Right lobe of liver (tissue), 6 donors: ENCODE data around the gene SLAIN1. TPM values are rescaled to one million over a fixed set of nuclear protein-coding genes. Genes with fewer than 3 reads are reported as not detected.

ENCODE experiments used
- ATAC-seq, 4 donors: fragments of 200-7000 bp; cut with Tn5 transposase; one replicate each; pipeline ENCODE4 v1.9.1; 2020; ENCODE audit warnings: mild to moderate bottlenecking in 4 of 4, moderate library complexity in 4 of 4
- DNase-seq, 3 donors: peaks; one replicate each; pipeline ENCODE4 v3.0.0-alpha.2; 2020
- H3K27ac ChIP-seq, 3 donors: fragments of 200-600 bp; one replicate each; pipeline ENCODE4 v1.8.0; 2022
- H3K27me3 ChIP-seq, 2 donors: fragments of 200-600 bp; one replicate each; pipeline ENCODE4 v1.8.0; 2022
- H3K36me3 ChIP-seq, 4 donors: fragments of 200-600 bp; sonication (generic) in 1 of 4; one replicate each; pipeline versions ENCODE4 v1.5.1 to v1.8.0; 2017 to 2022; ENCODE audit warnings: control low read depth in 1 of 4
- H3K4me1 ChIP-seq, 4 donors: fragments of 200-600 bp; sonication (generic) in 1 of 4; one replicate each; pipeline versions ENCODE4 v1.5.1 to v1.8.0; 2017 to 2022; ENCODE audit warnings: control low read depth in 1 of 4
- H3K4me3 ChIP-seq, 3 donors: fragments of 200-600 bp; one replicate each; pipeline ENCODE4 v1.8.0; 2022
- H3K9me3 ChIP-seq, 4 donors: fragments of 200-600 bp; sonication (generic) in 1 of 4; one replicate each; pipeline versions ENCODE4 v1.5.1 to v1.8.0; 2017 to 2022; ENCODE audit warnings: control low read depth in 1 of 4
- POLR2A ChIP-seq: fragments of 450-650 bp; IDR thresholded peaks from one replicate; pipeline ENCODE4 v1.6.1; 2017; ENCODE audit warnings: antibody characterized with exemption, mild to moderate bottlenecking
- WGBS: methylation state at CpG from one replicate; pipeline ENCODE4 v1.1.6; 2018; ENCODE audit warnings: low coverage, low lambda C conversion rate; ENCODE audit not compliant: insufficient coverage; ENCODE audit errors: missing lambda C conversion rate; 5-methylcytosine and 5-hydroxymethylcytosine counted together
- intact Hi-C, 2 donors: fragments of 100-400 bp; cut with DNase I; formaldehyde crosslinking; loops; one replicate each; pipeline versions ENCODE4 v1.11.2 to v1.14.1; 2022
- microRNA-seq, 2 donors: library from miRNA; unstranded; fragments of <30 nt; microRNA quantifications; one replicate each; pipeline ENCODE4, GENCODE V29; 2019 to 2020
- small RNA-seq, 2 experiments: library from RNA; depleted of rRNA; stranded (forward); fragments of <200 nt; gene quantifications; one replicate each; pipeline ENCODE3, GENCODE V24; 2016
- total RNA-seq, 6 experiments: library from RNA; depleted of rRNA in 2 of 6; stranded (reverse); fragments of >200 nt in 2 of 6; fragmentation: NEBNext Ultra II Directional in 3 of 6; extraction: Animal tissue kit (Norgen Biotek cat#: 25700) in 3 of 6; gene quantifications; one replicate each; pipeline versions ENCODE4 v1.1.0 to v1.2.4, GENCODE V29; 2016 to 2023
- TF ChIP-seq, protein P1 (sequence below), 4 donors: fragments of 200-600 bp in 3 of 4; fragments of 450-650 bp in 1 of 4; IDR thresholded peaks; one replicate each; pipeline versions ENCODE4 v1.5.1 to v1.8.0; 2016 to 2022; ENCODE audit warnings: antibody characterized with exemption in 4 of 4, mild to moderate bottlenecking in 2 of 4
- donor health status: DM: no; HTN: yes; CAD: no.
- donor health status: DM: no; HTN: no; CAD: no.
- donor health status: DM: no; HTN: no; CAD: no.
- donor health status: DM: no; HTN: yes; CAD: no.
- donor health status: DM: no; HTN: yes; CAD: no.

SLAIN1 gene
- total RNA-seq, 6 experiments from 2014 or later, result 3.8 to 11.1 (median 5.8) TPM

DNA sequence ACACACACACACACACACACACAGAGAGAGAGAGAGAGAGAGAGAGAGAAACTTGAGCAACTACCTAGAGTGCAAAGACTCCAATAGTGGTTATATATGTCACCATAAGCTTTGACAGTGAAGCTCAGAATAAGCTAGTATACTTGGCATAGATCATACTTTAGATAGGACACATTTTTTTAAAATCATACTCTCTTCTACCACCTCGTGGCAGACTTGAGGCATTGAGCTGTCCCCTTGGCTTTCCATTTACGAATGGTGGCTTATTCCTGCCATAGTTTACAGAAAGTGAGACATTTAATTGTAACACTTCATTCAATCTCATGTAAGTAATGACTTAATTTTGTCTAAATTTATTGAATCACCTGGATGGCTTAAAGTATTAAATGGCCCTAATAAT lies 112.9 kb downstream of the SLAIN1 start:
- Histone ChIP-seq H3K4me3 (no peak overlapping the region), H3K4me1 (no peaks in the 10 kb centered on the region), H3K27me3 (no peaks in the 10 kb centered on the region), H3K27ac (no peak overlapping the region), H3K36me3 (no peaks in the 10 kb centered on the region), H3K9me3 (no peaks in the 10 kb centered on the region)
- DNase-seq (no peak), ATAC-seq (peak; percentile 72 to 86 (median 78))
- intact Hi-C loops, result no loop called here
- 18% methylated on average over 2 of the region's 2 CpGs for WGBS
- TF ChIP-seq, protein P1, sequence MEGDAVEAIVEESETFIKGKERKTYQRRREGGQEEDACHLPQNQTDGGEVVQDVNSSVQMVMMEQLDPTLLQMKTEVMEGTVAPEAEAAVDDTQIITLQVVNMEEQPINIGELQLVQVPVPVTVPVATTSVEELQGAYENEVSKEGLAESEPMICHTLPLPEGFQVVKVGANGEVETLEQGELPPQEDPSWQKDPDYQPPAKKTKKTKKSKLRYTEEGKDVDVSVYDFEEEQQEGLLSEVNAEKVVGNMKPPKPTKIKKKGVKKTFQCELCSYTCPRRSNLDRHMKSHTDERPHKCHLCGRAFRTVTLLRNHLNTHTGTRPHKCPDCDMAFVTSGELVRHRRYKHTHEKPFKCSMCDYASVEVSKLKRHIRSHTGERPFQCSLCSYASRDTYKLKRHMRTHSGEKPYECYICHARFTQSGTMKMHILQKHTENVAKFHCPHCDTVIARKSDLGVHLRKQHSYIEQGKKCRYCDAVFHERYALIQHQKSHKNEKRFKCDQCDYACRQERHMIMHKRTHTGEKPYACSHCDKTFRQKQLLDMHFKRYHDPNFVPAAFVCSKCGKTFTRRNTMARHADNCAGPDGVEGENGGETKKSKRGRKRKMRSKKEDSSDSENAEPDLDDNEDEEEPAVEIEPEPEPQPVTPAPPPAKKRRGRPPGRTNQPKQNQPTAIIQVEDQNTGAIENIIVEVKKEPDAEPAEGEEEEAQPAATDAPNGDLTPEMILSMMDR (IDR thresholded peaks at IDR 0.05), result peak; percentile 36 to 47 (median 47)
- no peak for TF ChIP-seq POLR2A

DNA sequence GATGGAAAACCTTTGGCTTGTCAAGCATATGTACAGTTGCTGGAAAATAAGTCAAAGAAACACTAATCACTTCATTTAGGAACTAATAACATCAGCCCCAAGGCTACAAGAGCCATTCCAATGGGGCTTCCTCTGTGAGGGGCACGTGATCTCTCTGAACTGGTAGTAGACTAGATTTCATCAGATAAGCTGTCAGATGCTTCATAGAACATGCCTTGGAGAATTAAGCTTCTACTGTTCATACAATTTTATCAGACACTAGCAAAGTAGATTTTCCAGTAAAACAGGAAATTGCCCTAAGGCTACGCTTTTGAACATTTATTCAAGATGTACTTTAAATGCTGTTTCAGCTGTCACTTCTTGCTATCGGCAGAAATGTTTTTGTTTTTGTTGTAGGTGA lies 113.4 kb downstream of the SLAIN1 start:
- 25% methylated on average over 3 of the region's 3 CpGs for WGBS
- intact Hi-C loops, result no loop called here
- H3K27me3 ChIP-seq, result no peaks in the 10 kb centered on the region
- H3K4me1 ChIP-seq, result no peaks in the 10 kb centered on the region
- TF ChIP-seq, protein P1 (IDR thresholded peaks at IDR 0.05), result no peak
- TF ChIP-seq POLR2A, result no peak
- no peaks in the 10 kb centered on the region for H3K9me3 ChIP-seq
- H3K4me3 ChIP-seq, result no peak overlapping the region
- no peaks in the 10 kb centered on the region for H3K36me3 ChIP-seq
- no peak for DNase-seq
- ATAC-seq, result no peak
- no peak overlapping the region for H3K27ac ChIP-seq

DNA sequence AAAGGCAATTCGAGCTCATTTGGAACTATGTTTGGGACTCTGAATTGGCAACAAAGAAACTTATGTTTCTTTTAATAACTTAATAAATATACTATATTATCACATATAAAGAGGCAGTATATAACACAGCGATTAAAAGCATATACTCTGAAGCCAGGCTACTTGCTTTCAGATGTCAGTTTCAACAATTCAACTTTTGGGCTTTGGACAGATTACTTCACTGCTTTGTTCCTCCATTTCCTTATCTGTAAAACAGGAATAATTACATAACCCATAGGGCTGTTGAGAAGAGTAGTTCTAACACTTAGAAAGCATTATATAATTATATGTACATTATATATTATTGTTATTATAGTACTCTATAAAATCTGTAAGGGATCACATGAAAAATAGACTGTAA lies 113.9 kb downstream of the SLAIN1 start:
- no peaks in the 10 kb centered on the region for H3K27me3 ChIP-seq
- intact Hi-C loops, result no loop called here
- ATAC-seq (no peak), DNase-seq (no peak)
- no peak for TF ChIP-seq POLR2A
- TF ChIP-seq, protein P1 (IDR thresholded peaks at IDR 0.05), result no peak
- no peaks in the 10 kb centered on the region for H3K36me3 ChIP-seq
- H3K4me3 ChIP-seq, result no peak overlapping the region
- no peak overlapping the region for H3K27ac ChIP-seq
- H3K4me1 ChIP-seq, result no peaks in the 10 kb centered on the region
- 49% methylated on average over 2 of the region's 2 CpGs for WGBS
- no peaks in the 10 kb centered on the region for H3K9me3 ChIP-seq

DNA sequence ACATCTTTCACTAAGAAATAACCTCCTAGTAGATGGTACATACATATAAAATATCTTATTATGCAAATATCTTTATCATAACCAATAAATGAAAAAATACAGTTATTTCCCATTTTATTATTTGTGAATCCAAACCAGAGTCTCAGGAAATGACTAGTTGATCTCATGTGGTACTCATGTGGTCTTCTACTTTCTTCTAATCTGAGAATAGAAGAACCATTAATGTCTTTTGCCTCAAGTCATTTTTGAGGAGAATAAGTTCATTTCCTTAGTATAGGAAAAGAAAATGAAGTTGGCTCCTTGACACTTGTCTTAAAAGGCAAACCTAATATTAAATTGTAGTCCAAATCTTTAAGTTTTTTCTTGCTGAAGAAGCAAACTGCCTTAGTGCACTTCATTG lies 114.5 kb downstream of the SLAIN1 start:
- Histone ChIP-seq H3K36me3 (no peaks in the 10 kb centered on the region), H3K9me3 (no peaks in the 10 kb centered on the region), H3K4me3 (no peak overlapping the region), H3K4me1 (no peaks in the 10 kb centered on the region), H3K27me3 (no peaks in the 10 kb centered on the region), H3K27ac (no peak overlapping the region)
- ATAC-seq (no peak), DNase-seq (no peak)
- TF ChIP-seq, protein P1 (IDR thresholded peaks at IDR 0.05), result no peak
- no peak for TF ChIP-seq POLR2A
- intact Hi-C loops, result no loop called here

Small RNAs within 50 kb of the gene (microRNA-seq; reads per million reads assigned to microRNA genes)
- 0 reads per million in 2 donors for gene MIR3665

Small RNAs within 50 kb of the gene (small RNA-seq; reads per million reads assigned to genes)
- gene MIR3665 (0 reads per million in 2 experiments), gene SPTLC1P5 (0 reads per million in 2 experiments)

Other genes starting within 250 kb of the SLAIN1 start
- not detected for gene SCEL, start 162.0 kb upstream of the SLAIN1 start, total RNA-seq
- 10 to 100 TPM; 17.3 to 33.9 (median 23.1) TPM for gene EDNRB, start 221.1 kb downstream of the SLAIN1 start, total RNA-seq